ENCODE measurements around the gene RPTN.

The RPTN gene

GRCh38 chr1:152143150-152143887 lies 15.7 kb downstream of the RPTN start:
- TF ChIP-seq EZH2phosphoT487 (IDR thresholded peaks at IDR 0.05; ENCODE audit: borderline replicate concordance): no peak
- TF ChIP-seq CTCF (conservative IDR thresholded peaks at IDR 0.05; ENCODE audit: low read length): no peak
- Histone ChIP-seq H3F3A (ENCODE audit: low read depth) (no peaks in the 10 kb centered on the region), H2AFZ (ENCODE audit: low read length) (no peak overlapping the region), H3K9me2 (replicated peaks; ENCODE audit: low read depth, low read length) (no peaks in the 10 kb centered on the region), H3K4me2 (ENCODE audit: low read depth, low read length, poor library complexity, severe bottlenecking) (no peak overlapping the region), H3K4me1 (ENCODE audit: insufficient read depth, low read length, poor library complexity, severe bottlenecking) (peaks cover 11% of the 10 kb centered on the region), H3K79me2 (ENCODE audit: insufficient read depth, low read length) (no peaks in the 10 kb centered on the region), H3K27me3 (ENCODE audit: insufficient read depth, low read length, poor library complexity, severe bottlenecking) (no peaks in the 10 kb centered on the region), H3K9me3 (ENCODE audit: insufficient read depth, low read depth, low read length) (peaks cover 8% of the 10 kb centered on the region; the same call in 1 of the 2 replicates), H3K4me3 (ENCODE audit: low read length, poor library complexity, severe bottlenecking) (no peak overlapping the region), H3K36me3 (ENCODE audit: insufficient read depth, low read length) (no peaks in the 10 kb centered on the region), H3K9ac (ENCODE audit: low read depth, low read length, poor library complexity, severe bottlenecking) (no peak overlapping the region), H4K20me1 (ENCODE audit: insufficient read depth, low read length, poor library complexity, severe bottlenecking) (no peaks in the 10 kb centered on the region)

- Histone ChIP-seq H3K4me3 (ENCODE audit: low read length, poor library complexity, severe bottlenecking) (no peak overlapping the region), H3K9me2 (replicated peaks; ENCODE audit: low read depth, low read length) (no peaks in the 10 kb centered on the region), H4K20me1 (ENCODE audit: insufficient read depth, low read length, poor library complexity, severe bottlenecking) (no peaks in the 10 kb centered on the region), H3K9ac (ENCODE audit: low read depth, low read length, poor library complexity, severe bottlenecking) (no peak overlapping the region), H2AFZ (ENCODE audit: low read length) (peak overlapping the region; percentile 11; the same call in 1 of the 2 replicates), H3K4me2 (ENCODE audit: low read depth, low read length, poor library complexity, severe bottlenecking) (no peak overlapping the region), H3K79me2 (ENCODE audit: insufficient read depth, low read length) (no peaks in the 10 kb centered on the region), H3K36me3 (ENCODE audit: insufficient read depth, low read length) (no peaks in the 10 kb centered on the region), H3F3A (ENCODE audit: low read depth) (no peaks in the 10 kb centered on the region), H3K4me1 (ENCODE audit: insufficient read depth, low read length, poor library complexity, severe bottlenecking) (peaks cover 23% of the 10 kb centered on the region), H3K9me3 (ENCODE audit: insufficient read depth, low read depth, low read length) (no peaks in the 10 kb centered on the region), H3K27me3 (ENCODE audit: insufficient read depth, low read length, poor library complexity, severe bottlenecking) (no peaks in the 10 kb centered on the region)
- TF ChIP-seq EZH2phosphoT487 (IDR thresholded peaks at IDR 0.05; ENCODE audit: borderline replicate concordance) (no peak), CTCF (conservative IDR thresholded peaks at IDR 0.05; ENCODE audit: low read length) (peak; percentile 71)
These were observed 16.9 kb downstream of the RPTN start for GRCh38 chr1:152141971-152142584.

- no peaks in the 10 kb centered on the region for H3K9me2 ChIP-seq (replicated peaks; ENCODE audit: low read depth, low read length)
- H3K36me3 ChIP-seq (ENCODE audit: insufficient read depth, low read length): no peaks in the 10 kb centered on the region
- H3K9me3 ChIP-seq (ENCODE audit: insufficient read depth, low read depth, low read length): peaks cover 14% of the 10 kb centered on the region
- no peaks in the 10 kb centered on the region for H3F3A ChIP-seq (ENCODE audit: low read depth)
- H3K9ac ChIP-seq (ENCODE audit: low read depth, low read length, poor library complexity, severe bottlenecking): no peak overlapping the region
- no peaks in the 10 kb centered on the region for H3K27me3 ChIP-seq (ENCODE audit: insufficient read depth, low read length, poor library complexity, severe bottlenecking)
- H2AFZ ChIP-seq (ENCODE audit: low read length): no peak overlapping the region
- H3K79me2 ChIP-seq (ENCODE audit: insufficient read depth, low read length): no peaks in the 10 kb centered on the region
- no peaks in the 10 kb centered on the region for H4K20me1 ChIP-seq (ENCODE audit: insufficient read depth, low read length, poor library complexity, severe bottlenecking)
- H3K4me3 ChIP-seq (ENCODE audit: low read length, poor library complexity, severe bottlenecking): no peak overlapping the region
- H3K4me1 ChIP-seq (ENCODE audit: insufficient read depth, low read length, poor library complexity, severe bottlenecking): peaks cover 26% of the 10 kb centered on the region
- TF ChIP-seq CTCF (conservative IDR thresholded peaks at IDR 0.05; ENCODE audit: low read length) (no peak), EZH2phosphoT487 (IDR thresholded peaks at IDR 0.05; ENCODE audit: borderline replicate concordance) (no peak)
- H3K4me2 ChIP-seq (ENCODE audit: low read depth, low read length, poor library complexity, severe bottlenecking): no peak overlapping the region
These were observed 21.8 kb downstream of the RPTN start for GRCh38 chr1:152137215-152137614.
